Left ventricle myocardium superior (tissue), 1 donor: ENCODE data around the gene GCLM. TPM values are rescaled to one million over a fixed set of nuclear protein-coding genes. Genes with fewer than 3 reads are reported as not detected.
"Not testable (repeated sequence)": the region's sequence is repeated elsewhere in the genome, so short reads cannot be mapped to it uniquely, and the experiment has no call there.

ENCODE experiments used
- ATAC-seq: fragments of 200-7000 bp; cut with Tn5 transposase; one replicate; pipeline ENCODE4 v1.9.1; 2020; ENCODE audit warnings: mild to moderate bottlenecking, moderate library complexity
- DNase-seq: peaks from one replicate; pipeline ENCODE4 v3.0.0-alpha.2; 2020
- intact Hi-C: fragments of 100-400 bp; cut with micrococcal nuclease; formaldehyde crosslinking; loops from one replicate; pipeline ENCODE4 v1.11.0; 2022
- total RNA-seq: library from RNA; stranded (reverse); fragmentation: NEBNext Ultra II Directional; extraction: Animal tissue kit (Norgen Biotek cat#: 25700); gene quantifications from one replicate; pipeline ENCODE4 v1.2.1, GENCODE V29; 2021
- donor health status: DM: no; HTN: yes; CAD: no; lungs with severe emphysema.

GCLM gene
- total RNA-seq, 1 donor from 2014 or later, result 10.9 TPM

DNA sequence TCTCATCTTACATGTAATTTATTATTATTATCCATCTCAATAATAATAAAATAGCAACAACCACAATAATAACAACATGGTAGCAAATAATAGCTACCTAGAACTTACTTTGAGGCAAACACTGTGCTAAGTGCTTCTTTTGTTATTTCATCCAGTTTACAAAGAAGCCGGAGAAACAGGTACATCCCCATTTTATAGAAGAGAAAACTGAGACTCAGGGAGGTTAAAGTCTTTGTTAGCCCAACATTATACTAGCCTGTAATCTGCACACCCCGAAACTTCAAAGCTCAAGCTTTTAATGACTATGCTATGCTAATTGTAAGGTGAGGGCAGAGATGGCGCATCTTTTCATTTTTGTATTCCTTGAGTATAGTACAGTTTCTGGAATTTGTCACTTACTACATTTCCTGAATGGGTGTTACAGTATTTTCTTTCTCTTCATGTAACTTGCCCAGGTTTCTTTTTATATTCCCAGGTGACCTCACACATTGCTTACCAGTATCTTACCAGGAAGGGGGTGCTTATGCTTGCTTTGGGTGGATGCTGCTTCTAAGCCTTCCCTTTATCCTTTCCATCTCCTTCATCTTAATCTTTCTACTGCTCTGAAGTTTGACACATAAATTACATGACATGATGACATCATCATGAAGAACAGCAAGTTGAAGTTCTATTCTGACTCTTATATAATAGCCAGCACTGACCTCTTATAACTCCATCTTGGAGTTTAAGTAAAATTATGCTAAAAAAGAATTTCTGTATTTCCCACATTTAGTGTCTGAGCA is 8.3 kb downstream of the GCLM start:
- intact Hi-C loops, result no loop called here
- ATAC-seq, result no peak
- DNase-seq, result no peak

DNA sequence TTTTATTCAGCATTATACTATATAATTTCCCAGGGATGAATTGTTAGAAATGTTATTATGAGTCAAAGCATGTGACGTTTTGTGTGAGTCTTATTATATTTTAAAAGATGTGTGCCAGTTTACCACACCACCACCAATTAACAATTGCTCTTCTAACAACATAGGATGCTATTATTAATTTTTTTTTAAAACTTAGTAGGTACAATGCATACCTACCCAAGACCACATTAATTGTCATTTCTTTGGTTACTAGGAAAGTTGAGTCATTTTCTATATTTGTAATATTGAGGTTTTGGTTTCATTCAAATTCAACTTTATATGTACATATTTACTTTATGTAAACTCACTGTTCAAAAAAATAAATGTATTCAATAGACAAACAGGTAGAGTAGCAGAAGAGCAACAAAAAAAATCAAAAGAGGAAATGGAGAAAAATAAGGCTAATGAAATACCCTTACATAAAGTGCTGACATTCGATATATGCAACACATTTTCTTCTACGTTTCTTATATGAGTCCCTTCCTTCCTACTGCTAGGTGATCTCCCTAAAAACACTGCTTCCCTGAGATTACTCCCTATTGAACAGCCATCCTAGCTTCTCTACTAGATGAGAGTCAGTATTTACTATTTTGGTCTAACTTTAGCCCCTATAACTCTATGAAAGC is 9.6 kb downstream of the GCLM start:
- intact Hi-C loops, result no loop called here
- DNase-seq (no peak), ATAC-seq (no peak)

DNA sequence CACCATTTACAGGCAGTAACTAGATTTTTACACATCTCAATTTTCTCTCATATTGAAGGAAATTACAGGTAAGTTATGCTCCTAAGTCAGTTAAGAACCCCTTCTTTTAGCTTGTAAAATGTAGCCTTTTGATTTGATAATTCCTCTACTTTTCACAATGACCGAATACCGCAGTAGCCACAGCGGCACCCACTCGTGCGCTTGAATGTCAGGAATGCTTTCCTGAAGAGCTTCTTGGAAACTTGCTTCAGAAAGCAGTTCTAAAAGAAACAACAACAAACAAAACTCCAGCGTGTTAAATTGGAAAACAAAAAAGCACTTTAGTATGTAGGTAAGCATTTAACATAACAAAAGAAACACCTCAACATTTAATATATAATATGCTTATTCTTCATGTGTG is 20.3 kb downstream of the GCLM start:
- no peak for ATAC-seq
- intact Hi-C loops, result no loop called here
- no peak for DNase-seq

DNA sequence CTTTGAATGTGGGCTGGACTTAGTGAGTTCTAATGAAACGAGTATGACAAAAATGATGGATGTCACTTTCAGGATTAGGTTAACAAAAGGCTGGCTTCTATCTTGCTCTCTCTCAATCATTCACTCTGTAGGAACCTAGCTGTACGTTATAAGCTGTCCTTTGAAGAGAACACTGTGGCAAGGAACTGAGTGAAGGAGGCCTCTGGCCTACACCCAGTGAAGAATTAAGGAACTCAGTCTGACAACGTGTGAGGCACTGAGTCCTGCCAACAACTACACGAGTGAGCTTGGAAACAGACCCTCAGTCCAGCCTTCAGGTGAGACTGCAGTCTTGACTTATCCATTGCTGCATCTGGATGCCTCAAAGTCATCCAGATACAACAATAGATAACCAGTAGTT is 27.0 kb downstream of the GCLM start:
- no peak for DNase-seq
- intact Hi-C loops, result no loop called here
- ATAC-seq, result no peak

DNA sequence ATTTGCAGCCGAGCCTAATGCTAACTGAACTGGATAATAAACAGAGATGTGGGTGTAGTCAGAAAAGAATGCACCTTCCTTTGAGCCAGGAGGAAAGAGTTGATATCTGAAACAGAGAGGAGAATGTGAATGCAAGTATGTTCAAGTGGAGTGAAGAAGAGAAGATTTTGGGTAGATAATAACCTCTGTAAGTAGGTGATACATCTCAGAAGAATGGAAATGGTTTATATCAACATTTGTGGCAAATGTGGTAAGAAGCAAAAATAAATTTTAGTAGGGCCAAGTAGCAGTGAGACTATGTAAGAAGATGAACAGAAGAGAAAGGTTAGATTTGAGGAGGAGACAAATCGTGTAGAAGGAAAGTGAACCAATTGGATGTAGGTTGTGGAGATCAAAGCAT is 28.5 kb downstream of the GCLM start:
- no peak for DNase-seq
- ATAC-seq, result no peak
- intact Hi-C loops, result no loop called here

DNA sequence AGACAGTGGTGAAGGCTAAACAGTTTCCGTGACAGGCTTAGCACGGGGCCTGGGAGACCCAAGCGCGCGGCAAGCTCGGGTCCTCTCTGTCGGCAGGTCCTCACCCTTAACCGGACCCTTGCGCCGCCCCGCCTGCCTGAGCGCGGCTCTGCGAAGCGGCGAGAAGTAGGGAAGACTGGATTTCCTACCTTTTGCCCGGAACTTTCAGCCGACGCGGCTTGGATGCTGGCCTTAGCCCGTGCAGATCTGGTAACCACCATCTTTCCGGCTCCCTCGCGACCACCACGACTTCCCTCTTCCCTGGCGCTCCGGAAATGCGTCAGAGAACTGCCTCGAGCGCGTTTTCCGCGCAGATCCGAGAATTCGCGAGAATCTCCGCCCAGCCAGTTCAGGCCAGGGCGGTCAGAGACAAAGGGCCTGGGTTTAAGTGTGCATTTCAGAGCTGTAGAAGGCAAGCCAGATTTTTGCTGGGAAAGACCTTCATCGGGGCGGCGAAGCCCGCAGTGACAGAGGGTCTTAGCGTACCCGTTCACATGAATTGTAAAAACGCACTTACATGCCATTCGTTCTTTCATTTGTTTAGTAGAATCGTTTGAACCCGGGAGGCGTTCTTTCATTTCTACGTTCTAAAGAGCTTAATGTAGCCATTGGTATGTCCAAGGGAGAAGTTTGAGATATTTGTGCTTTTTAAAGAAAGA is 30.2 kb downstream of the GCLM start, which contains the start of gene DNTTIP2:
TSS of gene DNTTIP2 (minus strand) at position 318 of the 698 bp plus-strand sequence. CDS start at position 260, 58 bp downstream.
- intact Hi-C loops, result no loop called here
- peak; percentile 99 for ATAC-seq
- DNase-seq, result peak; percentile 92

DNA sequence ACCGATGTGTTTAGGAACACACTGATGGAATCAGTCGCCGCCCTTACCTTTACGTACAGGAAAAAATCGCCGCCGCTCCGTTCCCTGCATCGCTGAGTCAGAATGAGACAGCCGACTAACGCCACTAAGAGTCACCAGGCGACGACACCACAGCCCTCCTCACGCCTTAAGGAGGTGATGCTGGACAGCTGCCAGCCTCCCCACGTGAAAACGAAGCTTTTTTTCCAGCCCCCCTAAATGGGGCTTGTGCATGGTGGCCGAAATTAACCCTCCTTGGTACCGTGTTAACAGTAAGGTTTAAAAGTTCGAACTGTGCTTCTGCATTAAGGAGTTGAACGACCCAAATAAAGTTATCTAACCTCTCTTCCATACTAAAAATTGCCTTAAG is 30.7 kb downstream of the GCLM start:
- intact Hi-C loops, result no loop called here
- peak; percentile 50 for DNase-seq
- peak; percentile 35 for ATAC-seq

DNA sequence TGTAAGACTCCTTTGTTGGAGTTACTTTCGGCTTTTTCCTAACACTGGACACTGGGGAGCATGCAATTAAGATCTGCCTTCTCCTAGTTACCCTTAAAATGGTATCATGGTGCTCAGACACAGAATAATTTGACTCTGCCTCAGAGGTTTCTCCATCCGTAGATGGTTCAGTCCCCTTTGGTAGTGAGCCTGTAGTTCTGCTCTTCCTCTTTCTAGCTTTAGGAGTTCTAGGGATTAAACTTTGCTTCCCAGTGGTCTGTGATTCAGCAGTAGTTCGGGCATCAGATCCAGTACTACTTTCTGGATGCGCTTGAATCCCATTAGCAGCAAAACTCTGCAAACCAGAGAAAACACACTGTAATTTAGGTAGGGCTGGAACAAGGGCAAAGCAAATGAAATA is 31.7 kb downstream of the GCLM start:
- ATAC-seq (no peak), DNase-seq (no peak)
- intact Hi-C loops, result no loop called here

DNA sequence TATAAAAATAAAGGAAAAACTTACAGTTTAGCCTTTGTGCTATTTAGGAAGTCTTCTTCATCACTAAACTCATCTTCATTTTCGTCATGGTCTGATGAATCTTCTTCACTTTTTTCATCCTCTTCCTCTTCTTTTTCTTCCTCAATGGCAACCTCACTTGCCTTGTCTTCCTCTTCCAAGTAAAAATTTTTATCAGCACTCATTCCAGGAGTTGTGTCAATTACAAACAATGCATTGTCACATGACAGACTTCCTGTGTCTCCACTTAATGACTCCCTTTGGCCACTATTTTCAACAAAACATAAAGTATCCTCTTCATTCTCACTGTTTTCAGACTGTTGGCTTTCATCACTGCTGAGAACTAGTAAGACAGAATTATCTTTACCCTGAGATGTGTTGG is 33.0 kb downstream of the GCLM start:
- intact Hi-C loops, result no loop called here
- ATAC-seq (no peak), DNase-seq (no peak)

DNA sequence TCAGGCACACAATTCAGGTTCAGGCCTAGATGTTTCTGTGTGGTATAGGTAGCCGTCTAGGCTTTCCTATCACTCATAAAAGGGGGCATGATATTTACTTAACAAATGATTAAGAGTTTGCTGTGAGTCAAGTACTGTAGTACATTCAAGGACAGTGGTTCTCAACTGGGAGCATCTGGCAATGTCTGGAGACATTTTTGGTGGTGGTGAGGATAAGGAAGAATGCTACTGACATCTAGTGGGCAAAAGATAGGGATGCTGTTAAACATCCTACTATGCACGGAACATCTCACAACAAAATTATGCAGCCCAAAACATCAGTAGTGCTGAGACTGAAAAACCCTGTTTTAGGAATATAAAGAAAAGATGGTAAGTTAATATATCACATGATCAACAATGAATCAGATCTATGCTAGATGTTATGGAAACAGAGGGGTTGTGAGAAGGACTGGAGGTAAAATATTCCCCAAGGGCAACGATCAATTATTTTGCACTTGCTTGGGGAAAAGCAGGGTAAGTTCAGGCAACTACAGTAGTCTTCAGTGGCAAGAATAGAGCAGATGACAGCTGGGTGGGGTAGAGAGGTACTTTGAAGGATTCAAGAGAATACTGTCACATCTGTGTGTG is 35.1 kb downstream of the GCLM start:
- ATAC-seq (no peak), DNase-seq (no peak)
- intact Hi-C loops, result no loop called here

DNA sequence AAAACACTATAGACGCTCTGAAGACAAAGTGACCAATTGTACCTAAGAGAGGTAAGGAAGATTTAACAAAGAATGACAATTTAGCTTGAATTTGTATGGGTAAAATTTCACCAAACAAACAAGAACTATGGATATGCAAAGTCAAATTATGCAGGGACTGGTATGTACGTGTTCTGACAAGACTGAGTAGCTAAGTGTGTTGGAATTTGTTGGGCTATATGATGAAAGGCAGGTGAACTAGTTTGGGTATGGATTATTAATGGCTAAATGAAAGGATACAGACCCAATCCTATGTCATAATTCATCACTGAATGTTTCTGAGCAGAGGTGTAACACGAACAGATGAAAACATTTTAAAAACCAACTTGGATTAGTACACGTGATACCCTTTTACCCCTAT is 37.9 kb downstream of the GCLM start:
- DNase-seq (no peak), ATAC-seq (no peak)
- intact Hi-C loops, result no loop called here

DNA sequence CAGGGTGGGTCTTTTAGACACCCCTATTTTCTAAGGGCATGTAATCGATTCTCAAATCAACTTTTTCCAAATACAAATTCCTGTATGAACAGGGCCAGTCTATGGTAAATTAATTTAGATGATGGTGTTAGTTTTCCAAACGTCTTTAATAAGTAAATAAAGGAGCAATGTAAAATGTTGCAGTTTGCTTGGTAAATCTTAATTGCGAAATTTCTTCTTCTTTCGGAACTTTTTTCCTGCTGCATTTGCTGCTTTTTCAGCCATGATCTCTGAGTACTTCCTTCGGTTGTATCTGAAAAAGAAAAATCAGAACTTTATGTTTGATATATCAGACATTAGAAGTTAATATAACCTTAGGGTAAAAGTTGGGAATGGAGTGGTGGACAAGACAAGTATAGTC is 39.6 kb downstream of the GCLM start:
- no peak for ATAC-seq
- intact Hi-C loops, result no loop called here

DNA sequence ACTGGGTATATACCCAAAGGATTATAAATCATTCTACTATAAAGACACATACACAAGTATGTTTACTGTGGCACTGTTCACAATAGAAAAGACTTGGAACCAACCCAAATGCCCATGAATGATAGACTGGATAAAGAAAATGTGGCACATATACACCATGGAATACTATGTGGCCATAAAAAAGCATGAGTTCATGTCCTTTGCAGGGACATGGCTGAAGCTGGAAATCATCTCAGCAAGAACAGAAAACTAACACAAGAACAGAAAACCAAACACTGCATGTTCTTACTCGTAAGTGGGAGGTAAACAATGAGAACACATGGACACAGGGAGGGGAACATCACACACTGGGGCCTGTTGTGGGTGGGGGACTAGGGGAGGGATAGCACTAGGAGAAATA is 40.7 kb downstream of the GCLM start:
- intact Hi-C loops, DNase-seq, ATAC-seq: not testable (repeated sequence)

More for the DNA sequence above, 39.6 kb downstream of the GCLM start:
- DNase-seq, result no peak

DNA sequence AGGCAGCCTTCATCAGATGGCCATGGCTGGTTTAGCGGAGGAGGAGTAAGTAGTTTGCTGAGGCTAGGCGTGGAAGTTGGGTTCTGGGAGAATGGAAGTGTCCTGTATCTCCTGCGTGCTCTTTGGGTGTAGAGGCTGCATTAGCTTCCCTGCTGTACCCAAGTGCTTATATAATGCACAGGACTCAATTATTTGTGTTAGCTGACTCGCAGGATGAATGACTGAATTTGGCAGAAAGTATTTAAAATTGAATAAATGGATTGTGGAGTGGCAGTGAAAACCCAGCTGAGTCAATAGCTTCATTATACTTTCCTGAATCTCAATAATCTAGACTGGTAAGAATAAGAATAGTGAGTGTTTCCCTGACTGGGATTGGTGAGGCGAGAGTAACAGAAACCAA is 44.0 kb downstream of the GCLM start:
- ATAC-seq (no peak), DNase-seq (no peak)
- intact Hi-C loops, result no loop called here

DNA sequence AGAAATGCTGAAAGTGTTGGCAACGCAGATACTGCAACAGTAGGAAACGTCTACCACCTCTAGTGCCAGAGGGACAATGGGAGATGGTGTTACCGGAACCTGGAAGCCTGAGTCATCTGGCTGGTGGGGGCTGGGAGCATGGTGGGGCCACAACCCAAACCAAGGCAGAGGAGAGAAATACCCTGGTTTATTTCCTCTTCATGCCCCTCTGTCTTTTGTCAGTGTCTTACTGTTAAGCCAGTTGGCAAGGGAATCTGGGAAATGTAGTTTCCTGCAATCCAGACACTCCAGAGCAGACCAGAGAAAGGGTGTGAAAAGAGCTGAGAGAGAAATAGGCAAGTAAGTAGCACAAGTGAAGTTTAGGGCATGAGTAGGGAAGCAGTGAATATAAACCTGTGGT is 45.1 kb downstream of the GCLM start:
- ATAC-seq (no peak), DNase-seq (no peak)
- intact Hi-C loops, result no loop called here

DNA sequence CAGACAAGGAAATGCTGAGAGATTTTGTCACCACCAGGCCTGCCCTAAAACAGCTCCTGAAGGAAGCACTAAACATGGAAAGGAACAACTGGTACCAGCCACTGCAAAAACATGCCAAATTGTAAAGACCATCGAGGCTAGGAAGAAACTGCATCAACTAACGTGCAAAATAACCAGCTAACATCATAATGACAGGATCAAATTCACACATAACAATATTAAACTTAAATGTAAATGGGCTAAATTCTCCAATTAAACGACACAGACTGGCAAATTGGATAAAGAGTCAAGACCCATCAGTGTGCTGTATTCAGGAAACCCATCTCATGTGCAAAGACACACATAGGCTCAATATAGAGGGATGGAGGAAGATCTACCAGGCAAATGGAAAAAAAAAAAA is 51.6 kb downstream of the GCLM start:
- intact Hi-C loops, ATAC-seq, DNase-seq: not testable (repeated sequence)

DNA sequence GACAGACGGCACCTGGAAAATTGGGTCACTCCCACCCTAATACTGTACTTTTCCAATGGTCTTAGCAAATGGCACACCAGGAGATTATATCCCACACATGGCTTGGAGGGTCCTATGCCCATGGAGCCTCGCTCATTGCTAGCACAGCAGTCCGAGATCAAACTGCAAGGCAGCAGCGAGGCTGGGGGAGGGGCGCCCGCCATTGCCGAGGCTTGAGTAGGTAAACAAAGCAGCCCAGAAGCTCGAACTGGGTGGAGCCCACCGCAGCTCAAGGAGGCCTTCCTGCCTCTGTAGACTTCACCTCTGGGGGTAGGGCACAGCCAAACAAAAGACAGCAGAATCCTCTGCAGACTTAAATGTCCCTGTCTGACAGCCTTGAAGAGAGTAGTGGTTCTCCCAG is 53.2 kb downstream of the GCLM start:
- ATAC-seq, intact Hi-C loops, DNase-seq: not testable (repeated sequence)

DNA sequence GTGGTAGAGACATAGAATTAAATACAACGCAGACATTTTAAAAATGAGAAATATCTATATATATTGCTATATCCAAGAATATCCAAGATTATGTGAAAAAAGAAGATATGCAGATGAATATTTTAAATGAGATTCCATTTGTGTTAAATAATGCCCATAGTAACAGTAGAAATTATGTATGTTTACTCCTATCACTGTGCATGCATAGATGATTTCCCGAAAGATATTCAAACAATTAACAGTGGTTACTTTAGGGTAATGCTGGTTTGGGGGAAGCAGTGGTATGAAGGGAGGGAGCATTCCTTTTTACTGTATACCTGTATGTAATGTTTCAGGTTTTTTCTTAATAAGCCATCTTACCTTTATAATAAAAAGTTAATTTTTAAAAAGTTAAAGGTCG is 55.3 kb downstream of the GCLM start:
- intact Hi-C loops, result loop anchor here (5.0 kb wide), 1 partner anchor 552 kb away; no protein-coding TSS in a partner anchor
- no peak for DNase-seq

DNA sequence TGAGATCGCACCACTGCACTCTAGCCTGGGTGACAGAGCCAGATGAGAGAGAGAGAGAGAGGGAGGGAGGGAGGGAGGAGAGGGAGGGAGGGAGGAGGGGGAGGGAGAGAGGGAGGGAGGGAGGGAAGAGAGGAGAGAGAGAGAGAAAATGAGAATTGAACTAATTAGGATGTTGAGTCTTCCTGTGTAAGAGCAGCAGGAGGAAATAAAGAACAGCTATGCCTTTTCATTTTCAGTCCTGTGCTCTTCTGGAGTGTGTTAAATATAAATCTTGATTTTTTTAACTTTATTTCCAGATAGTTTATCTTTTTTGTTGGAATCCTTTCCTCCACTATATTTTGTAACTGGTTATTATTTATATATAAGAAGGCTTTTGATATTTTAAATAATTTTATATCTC is 57.4 kb downstream of the GCLM start:
- intact Hi-C loops, result loop anchor here (5.0 kb wide), 1 partner anchor 550 kb away; no protein-coding TSS in a partner anchor
- ATAC-seq, result no peak
- DNase-seq, result no peak

More for the DNA sequence above, 55.3 kb downstream of the GCLM start:
- ATAC-seq, result no peak

DNA sequence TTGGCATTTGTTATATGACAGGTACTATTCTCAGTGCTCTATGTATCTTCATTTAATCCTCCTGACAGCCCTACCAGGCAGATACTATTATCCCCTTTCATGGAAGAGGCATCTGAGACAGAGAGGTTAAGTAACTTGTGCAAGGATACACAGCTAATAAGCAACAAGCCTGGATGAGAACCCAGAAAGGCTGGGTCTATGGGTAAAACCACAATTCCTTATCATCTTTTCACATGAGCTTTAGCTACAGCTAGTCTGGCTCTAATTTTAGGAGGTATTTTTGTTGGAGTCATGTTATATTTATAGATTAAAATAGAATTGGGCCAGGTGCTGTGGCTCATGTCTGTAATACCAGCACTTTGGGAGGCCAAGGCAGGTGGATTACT is 57.9 kb downstream of the GCLM start:
- no peak for DNase-seq
- intact Hi-C loops, result loop anchor here (5.0 kb wide), 1 partner anchor 549 kb away; no protein-coding TSS in a partner anchor
- ATAC-seq, result no peak
